Measurements from ENCODE around the gene RNASE13.

DNA sequence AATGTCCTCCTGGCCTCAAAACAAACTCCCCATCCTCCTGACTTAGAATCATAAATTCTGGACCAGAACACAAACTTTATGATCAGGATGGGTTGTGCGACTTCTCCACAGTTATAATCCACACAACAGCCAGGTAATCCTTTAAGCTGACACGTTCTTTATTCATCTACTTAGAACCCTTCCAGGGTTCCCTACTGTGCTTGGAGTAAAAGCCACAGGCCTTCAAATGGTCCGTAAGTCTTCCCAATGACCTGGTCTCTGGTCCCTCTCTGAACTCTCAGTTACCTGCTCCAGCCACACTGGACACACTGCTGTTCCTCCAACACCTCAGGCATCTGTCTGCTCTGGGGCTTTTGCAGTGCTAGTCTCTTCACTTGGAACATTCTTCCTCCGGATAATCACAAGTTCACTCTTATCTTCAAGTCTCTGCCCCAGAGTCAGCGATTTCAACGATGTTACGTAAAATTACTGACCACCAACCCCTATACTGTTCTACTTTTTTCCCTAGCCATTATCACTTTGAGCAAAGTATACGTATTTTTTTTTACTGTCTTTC, 5.8 kb upstream of the RNASE13 start:
- TF ChIP-seq, protein P1, sequence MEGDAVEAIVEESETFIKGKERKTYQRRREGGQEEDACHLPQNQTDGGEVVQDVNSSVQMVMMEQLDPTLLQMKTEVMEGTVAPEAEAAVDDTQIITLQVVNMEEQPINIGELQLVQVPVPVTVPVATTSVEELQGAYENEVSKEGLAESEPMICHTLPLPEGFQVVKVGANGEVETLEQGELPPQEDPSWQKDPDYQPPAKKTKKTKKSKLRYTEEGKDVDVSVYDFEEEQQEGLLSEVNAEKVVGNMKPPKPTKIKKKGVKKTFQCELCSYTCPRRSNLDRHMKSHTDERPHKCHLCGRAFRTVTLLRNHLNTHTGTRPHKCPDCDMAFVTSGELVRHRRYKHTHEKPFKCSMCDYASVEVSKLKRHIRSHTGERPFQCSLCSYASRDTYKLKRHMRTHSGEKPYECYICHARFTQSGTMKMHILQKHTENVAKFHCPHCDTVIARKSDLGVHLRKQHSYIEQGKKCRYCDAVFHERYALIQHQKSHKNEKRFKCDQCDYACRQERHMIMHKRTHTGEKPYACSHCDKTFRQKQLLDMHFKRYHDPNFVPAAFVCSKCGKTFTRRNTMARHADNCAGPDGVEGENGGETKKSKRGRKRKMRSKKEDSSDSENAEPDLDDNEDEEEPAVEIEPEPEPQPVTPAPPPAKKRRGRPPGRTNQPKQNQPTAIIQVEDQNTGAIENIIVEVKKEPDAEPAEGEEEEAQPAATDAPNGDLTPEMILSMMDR (IDR thresholded peaks at IDR 0.05) = no peak
- TF ChIP-seq USF1 (IDR thresholded peaks at IDR 0.05; ENCODE audit: borderline replicate concordance, low read depth) (no peak), TAF1 (IDR thresholded peaks at IDR 0.05; ENCODE audit: borderline replicate concordance, low read depth, low read length) (no peak), MXI1 (IDR thresholded peaks at IDR 0.05; ENCODE audit: low read depth, low read length) (no peak), POLR2AphosphoS5 (IDR thresholded peaks at IDR 0.05; ENCODE audit: low read depth, low read length) (no peak), CHD2 (IDR thresholded peaks at IDR 0.05; ENCODE audit: low read length, partially characterized antibody) (no peak), JUND (IDR thresholded peaks at IDR 0.05) (no peak), FOXJ3 (CRISPR knock-in tag; IDR thresholded peaks at IDR 0.05) (no peak), EZH2phosphoT487 (IDR thresholded peaks at IDR 0.05; ENCODE audit: borderline replicate concordance, low read depth) (no peak), RFX5 (IDR thresholded peaks at IDR 0.05; ENCODE audit: low read length) (no peak)
